GM12874 (cell line): ENCODE data around the gene FSD1.
A peak's percentile ranks its signal among the peaks of the same experiment; 100 is the strongest.

Experiments
- CTCF ChIP-seq: IDR thresholded peaks from 2 replicates; pipeline ENCODE4 v1.5.1; 2011; ENCODE audit warnings: low read depth, mild to moderate bottlenecking, control low read depth, low read length, moderate library complexity; ENCODE audit not compliant: insufficient read depth

FSD1 gene

GRCh38 chr19:4361152-4362046, 57.0 kb downstream of the FSD1 start:
- no peak for TF ChIP-seq CTCF

- no peak for TF ChIP-seq CTCF
These were observed 57.9 kb downstream of the FSD1 start for GRCh38 chr19:4362101-4362828.

GRCh38 chr19:4362831-4363545, 58.6 kb downstream of the FSD1 start:
- TF ChIP-seq CTCF = 0 out of 2 replicates have a peak, but pooled peaks have one; percentile 24

- TF ChIP-seq CTCF = no peak
These were observed 59.3 kb downstream of the FSD1 start for GRCh38 chr19:4363571-4364304.

- no peak for TF ChIP-seq CTCF
These were observed 60.9 kb downstream of the FSD1 start for GRCh38 chr19:4365341-4365740.

- no peak for TF ChIP-seq CTCF
These were observed 61.6 kb downstream of the FSD1 start for GRCh38 chr19:4365791-4366665.
